Epithelial cell of esophagus (primary cell): ENCODE measurements around the gene CRB3.

ENCODE experiments used
- DNase-seq: peaks from one replicate; pipeline ENCODE4 v3.0.0; 2010; ENCODE audit warnings: low read depth
- H3K4me3 ChIP-seq: 2 replicates; pipeline ENCODE4 v1.5.1; 2011; ENCODE audit warnings: mild to moderate bottlenecking, low read length, control low read depth
- TF ChIP-seq, protein P1 (sequence below): IDR thresholded peaks from 2 replicates; pipeline ENCODE4 v1.5.1; 2011; ENCODE audit warnings: low read depth, mild to moderate bottlenecking, low read length, control low read depth, inconsistent platforms; ENCODE audit not compliant: insufficient read depth; ENCODE audit errors: missing control alignments

The CRB3 gene

DNA sequence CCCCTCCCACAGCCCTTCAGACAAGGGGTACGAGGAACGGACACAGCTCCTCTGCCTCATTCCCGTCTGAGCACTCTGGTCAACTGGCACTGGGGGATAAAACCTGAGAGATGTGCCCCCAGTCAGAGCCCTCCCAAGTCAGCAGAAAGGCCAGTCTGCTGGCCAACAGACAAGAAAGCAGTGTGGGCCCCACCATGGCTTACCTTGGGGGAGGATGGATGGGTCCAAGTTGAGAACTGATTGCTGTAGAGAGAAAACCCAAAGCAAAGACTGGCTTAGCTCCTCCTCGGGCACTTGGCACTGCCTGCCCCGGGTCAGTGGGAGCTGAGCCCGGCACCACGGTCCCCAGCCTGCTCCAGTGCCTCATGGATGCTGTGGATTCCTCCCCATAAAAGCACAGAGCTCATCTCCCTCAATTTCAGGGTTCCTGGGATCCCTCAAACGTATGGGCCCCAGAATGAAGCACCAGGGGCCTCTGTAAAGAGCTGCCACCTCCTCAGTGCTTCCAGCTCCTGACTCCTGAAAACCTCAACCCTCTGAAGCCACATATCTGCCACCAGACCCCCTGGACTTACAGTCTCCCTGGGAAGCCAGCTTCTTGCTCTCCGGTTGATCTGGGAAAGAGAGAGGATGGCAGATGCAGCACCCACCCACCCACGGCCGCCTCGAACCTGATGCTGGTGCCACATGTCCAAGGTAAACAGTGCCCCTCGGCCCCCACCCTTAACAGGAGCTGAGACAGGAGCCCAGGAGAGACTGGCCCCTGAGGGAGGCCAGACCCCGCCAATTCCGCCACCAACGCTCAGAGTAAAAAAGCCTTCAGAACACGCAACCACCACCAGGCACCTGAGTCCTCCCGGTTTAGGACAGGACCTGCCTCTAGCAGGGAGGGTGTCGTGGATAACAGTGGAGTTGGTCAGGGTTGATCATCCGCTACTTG lies 42.7 kb upstream of the CRB3 start:
- no peak overlapping the region for H3K4me3 ChIP-seq
- DNase-seq = no peak
- TF ChIP-seq, protein P1, sequence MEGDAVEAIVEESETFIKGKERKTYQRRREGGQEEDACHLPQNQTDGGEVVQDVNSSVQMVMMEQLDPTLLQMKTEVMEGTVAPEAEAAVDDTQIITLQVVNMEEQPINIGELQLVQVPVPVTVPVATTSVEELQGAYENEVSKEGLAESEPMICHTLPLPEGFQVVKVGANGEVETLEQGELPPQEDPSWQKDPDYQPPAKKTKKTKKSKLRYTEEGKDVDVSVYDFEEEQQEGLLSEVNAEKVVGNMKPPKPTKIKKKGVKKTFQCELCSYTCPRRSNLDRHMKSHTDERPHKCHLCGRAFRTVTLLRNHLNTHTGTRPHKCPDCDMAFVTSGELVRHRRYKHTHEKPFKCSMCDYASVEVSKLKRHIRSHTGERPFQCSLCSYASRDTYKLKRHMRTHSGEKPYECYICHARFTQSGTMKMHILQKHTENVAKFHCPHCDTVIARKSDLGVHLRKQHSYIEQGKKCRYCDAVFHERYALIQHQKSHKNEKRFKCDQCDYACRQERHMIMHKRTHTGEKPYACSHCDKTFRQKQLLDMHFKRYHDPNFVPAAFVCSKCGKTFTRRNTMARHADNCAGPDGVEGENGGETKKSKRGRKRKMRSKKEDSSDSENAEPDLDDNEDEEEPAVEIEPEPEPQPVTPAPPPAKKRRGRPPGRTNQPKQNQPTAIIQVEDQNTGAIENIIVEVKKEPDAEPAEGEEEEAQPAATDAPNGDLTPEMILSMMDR = no peak

DNA sequence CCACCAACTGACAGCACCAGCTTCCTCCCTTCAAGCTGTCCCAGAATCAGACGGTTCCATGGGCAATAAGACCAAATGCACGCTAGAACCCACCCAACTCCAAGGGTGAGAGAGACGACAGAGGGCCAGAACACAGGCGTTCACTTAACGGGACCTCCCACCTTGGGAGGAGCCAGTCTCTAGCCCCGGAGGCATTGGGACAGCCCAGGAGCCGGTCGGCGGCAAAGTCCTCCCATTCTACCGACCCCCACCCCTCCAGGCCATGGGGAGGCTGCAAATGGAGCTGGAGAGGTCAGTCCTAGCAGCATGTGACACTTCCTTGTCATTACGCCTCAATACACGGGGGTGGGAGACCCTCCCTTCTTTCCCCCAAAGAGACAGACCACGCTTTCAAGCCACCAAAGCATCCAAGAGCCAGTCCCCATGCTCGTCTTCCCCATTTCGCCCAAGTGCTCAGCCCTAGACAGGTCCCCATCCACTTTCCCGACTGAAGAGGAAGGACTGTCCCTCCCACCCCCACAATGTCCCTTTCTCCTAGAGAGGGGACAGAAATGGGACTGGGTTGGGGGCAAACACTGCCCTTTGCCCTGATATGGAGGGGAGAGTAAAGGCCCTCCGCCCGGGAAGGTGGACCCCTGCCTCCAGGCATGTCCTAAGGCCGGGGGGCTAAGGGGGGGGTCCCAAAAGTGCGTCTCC lies 40.4 kb upstream of the CRB3 start:
- TF ChIP-seq, protein P1 = no peak
- peak overlapping the region; percentile 97 for H3K4me3 ChIP-seq
- peak; percentile 54 for DNase-seq

DNA sequence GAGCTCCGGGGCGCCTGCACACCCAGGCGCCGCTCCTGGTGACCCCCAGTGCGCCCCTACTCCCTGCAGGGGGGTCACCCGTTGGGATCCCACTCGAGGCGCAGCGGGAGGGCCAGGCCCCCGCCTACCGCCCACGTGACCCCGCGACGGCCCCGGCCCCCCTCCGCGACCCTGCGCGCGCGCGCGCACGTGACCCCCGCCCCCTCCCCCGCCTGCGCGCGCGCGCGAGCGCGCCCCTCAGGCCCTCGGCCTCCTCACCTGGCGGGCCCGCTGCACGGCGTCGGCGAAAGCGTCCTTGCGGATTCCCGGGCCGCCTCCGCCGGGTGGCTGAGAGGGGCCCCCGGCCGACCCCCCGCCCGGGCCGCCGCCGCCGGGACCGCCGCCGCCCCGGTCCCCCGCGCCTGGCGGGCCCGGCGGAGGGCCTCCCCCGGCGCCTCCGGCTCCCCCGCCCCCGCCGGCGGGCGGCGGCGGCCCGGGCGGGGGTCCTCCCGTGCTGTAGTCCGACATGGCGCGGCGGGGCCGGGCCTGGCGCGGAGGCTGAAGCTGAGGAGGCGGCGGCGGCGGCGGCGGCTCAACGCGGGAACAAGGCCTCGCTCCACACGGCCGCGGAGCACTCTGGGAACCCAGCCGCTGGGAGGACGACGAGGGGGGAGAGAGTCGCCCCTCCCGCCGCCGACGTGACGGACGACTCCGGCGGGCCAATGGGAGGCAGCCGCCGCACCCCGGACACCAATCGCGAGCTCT lies 39.7 kb upstream of the CRB3 start, which contains the start of gene KHSRP:
TSS of gene KHSRP (minus strand) at position 617 of the 744 bp plus-strand sequence. CDS start at position 507, 110 bp downstream.
- no peak for DNase-seq

DNA sequence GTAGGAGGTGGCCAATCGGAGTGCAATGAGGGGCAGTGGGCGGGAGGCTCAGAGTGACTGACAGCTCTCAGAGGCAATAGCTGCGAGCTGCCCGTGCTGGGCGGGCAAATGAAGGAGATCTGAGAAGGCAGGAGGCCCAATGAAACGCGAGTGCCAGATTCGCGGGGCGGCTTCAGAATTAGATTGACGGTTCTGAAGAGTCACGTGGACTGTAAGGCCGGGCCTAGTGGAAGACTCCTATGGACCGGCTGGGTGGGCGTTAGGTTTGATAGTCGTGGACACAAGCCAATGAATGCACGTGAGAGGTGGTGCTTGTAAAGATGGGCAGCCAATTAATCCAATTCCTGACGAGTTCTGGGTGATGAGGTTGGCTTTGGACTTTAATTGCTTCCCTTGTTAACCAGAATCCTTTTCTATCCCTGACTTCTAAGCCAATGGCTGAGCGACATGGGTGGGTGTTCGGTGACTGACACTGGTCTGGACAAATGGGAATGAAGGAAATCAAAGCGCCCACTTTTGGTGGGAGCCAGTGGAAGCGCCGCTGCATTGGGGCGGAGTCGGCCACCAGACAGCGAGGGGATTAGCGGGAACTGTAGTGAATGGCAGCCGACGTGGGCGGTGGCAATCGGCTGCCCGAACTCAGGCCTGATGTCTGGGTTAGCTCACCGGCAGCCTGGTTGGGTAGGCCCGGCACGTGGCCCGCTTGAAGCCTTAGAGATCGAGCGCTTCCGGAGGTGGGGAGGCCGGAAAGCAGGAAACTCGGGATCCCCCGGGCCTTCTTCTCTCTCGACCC lies 38.9 kb upstream of the CRB3 start:
- TF ChIP-seq, protein P1 = no peak
- peak overlapping the region; percentile 17 for H3K4me3 ChIP-seq
- DNase-seq = peak; percentile 100

More for the DNA sequence above, 39.7 kb upstream of the CRB3 start, which contains the start of gene KHSRP:
- H3K4me3 ChIP-seq = peak within 1 kb of the TSS; percentile 97
- TF ChIP-seq, protein P1 = no peak

DNA sequence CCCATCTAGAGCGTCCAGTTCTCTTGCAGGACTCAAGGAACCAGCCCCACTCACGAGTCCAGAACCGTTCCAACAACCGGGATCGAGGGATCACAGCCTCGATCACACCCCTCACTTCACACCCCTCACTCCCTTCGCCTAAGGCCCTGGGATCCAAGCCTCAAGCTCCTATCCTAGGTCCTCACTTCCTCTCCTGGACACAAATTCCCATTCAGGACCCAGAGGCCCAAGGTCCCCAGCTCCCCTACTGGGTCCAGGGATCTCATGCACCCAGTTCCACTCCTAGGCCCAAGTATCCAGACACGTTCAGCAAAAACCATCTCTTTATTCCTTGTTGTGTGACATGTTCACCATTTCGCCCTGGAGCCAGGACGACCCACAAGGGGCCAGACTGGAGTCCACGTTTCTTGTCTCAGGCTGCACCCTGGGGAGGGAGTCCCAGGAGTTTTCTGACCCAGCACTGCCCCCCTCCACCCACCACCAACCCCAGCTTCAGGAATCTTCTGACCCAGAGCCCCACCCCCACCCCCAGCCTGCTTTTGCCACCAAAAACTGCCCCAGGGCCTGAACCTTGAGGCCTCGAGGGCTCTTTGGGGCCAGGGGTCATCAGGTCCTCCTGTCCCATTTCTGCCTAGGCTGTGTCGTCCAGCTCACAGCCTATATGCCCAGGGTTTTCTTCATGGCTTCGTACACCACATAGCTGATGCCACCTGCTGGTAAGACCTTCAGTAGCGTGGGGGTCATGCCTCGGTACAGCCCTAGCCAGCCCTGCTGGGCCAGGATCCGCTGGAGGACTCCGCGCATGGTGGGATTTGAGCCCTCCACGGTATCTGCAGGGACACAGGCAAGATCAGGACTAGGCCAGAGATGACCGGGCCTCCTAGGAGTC lies 38.1 kb upstream of the CRB3 start:
- H3K4me3 ChIP-seq = peak overlapping the region; percentile 17
- DNase-seq = no peak

More for the DNA sequence above, 38.1 kb upstream of the CRB3 start:
- TF ChIP-seq, protein P1 = no peak
